ENCODE data around the gene ADAMTS1.

ADAMTS1 gene

GRCh38 chr21:26815197-26815596, 30.0 kb downstream of the ADAMTS1 start:
- no peak for DNase-seq (ENCODE audit: low read depth)
- TF ChIP-seq, protein P1, sequence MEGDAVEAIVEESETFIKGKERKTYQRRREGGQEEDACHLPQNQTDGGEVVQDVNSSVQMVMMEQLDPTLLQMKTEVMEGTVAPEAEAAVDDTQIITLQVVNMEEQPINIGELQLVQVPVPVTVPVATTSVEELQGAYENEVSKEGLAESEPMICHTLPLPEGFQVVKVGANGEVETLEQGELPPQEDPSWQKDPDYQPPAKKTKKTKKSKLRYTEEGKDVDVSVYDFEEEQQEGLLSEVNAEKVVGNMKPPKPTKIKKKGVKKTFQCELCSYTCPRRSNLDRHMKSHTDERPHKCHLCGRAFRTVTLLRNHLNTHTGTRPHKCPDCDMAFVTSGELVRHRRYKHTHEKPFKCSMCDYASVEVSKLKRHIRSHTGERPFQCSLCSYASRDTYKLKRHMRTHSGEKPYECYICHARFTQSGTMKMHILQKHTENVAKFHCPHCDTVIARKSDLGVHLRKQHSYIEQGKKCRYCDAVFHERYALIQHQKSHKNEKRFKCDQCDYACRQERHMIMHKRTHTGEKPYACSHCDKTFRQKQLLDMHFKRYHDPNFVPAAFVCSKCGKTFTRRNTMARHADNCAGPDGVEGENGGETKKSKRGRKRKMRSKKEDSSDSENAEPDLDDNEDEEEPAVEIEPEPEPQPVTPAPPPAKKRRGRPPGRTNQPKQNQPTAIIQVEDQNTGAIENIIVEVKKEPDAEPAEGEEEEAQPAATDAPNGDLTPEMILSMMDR (IDR thresholded peaks at IDR 0.05; ENCODE audit: insufficient read depth, low read depth, low read length, missing control alignments), result no peak
- no peak overlapping the region for H3K4me3 ChIP-seq (ENCODE audit: low read length)

DNA sequence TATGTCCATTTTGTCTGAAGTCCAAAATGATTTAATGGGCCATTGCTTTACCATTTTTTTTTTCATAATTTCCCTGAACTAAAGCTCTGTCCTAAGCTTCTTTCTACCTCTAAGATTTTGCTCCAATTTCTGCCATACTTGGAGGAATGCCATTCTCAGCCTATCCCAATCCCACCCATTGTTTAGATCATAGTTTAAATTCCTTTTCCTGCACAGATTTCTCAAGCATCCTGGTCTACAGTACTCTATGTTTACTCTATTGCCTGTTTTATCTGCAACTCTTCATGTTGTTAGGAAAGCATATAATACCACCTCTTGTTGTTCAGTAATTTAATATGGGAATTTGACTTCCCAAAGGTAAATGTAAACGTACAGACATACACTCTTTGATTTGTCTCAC, 30.8 kb downstream of the ADAMTS1 start:
- H3K4me3 ChIP-seq (ENCODE audit: low read length), result no peak overlapping the region
- TF ChIP-seq, protein P1 (IDR thresholded peaks at IDR 0.05; ENCODE audit: insufficient read depth, low read depth, low read length, missing control alignments), result no peak
- no peak for DNase-seq (ENCODE audit: low read depth)

- no peak for DNase-seq (ENCODE audit: low read depth)
- TF ChIP-seq, protein P1 (IDR thresholded peaks at IDR 0.05; ENCODE audit: insufficient read depth, low read depth, low read length, missing control alignments), result no peak
- no peak overlapping the region for H3K4me3 ChIP-seq (ENCODE audit: low read length)
These were observed 31.7 kb downstream of the ADAMTS1 start for GRCh38 chr21:26813426-26813998.

GRCh38 chr21:26812173-26812572, 33.0 kb downstream of the ADAMTS1 start:
- no peak overlapping the region for H3K4me3 ChIP-seq (ENCODE audit: low read length)
- DNase-seq (ENCODE audit: low read depth), result no peak
- TF ChIP-seq, protein P1 (IDR thresholded peaks at IDR 0.05; ENCODE audit: insufficient read depth, low read depth, low read length, missing control alignments), result no peak

GRCh38 chr21:26811482-26811881, 33.7 kb downstream of the ADAMTS1 start:
- DNase-seq (ENCODE audit: low read depth), result no peak
- TF ChIP-seq, protein P1 (IDR thresholded peaks at IDR 0.05; ENCODE audit: insufficient read depth, low read depth, low read length, missing control alignments), result no peak
- H3K4me3 ChIP-seq (ENCODE audit: low read length), result no peak overlapping the region

DNA sequence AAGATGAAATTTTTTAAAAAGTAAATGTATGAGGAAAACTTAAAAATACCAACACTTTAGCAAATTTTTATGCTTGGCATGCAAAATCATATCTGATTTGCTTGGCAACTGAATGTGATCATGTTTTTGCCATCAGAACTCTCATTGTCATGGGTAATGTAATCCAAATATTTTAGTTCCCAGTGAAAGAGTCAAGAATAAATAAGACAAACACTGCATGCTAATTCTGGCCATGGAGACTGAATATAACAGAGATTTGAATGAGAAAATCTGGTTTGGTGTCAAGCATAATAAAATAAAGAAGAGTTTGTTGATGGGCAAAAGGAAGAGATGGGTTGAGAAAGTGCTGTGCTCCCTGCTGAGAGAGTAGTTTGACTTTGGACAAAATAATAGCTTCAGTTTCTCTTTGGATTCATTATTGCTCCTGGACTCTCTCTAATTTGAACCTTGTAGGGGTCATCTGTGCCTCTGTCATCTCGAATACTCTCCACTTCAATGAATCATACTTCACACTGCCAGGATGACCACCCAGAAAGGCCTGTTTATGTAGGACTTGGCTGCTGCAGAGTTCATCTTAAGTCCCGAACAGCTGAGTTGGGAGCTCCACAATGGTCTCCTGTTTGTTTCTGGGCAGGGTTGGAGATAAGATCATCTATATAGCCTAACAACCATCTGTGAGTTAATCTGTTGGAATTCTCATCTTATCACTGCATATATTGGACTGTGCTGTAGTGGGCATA, 34.4 kb downstream of the ADAMTS1 start:
- TF ChIP-seq, protein P1 (IDR thresholded peaks at IDR 0.05; ENCODE audit: insufficient read depth, low read depth, low read length, missing control alignments), result no peak
- no peak overlapping the region for H3K4me3 ChIP-seq (ENCODE audit: low read length)
- DNase-seq (ENCODE audit: low read depth), result no peak

DNA sequence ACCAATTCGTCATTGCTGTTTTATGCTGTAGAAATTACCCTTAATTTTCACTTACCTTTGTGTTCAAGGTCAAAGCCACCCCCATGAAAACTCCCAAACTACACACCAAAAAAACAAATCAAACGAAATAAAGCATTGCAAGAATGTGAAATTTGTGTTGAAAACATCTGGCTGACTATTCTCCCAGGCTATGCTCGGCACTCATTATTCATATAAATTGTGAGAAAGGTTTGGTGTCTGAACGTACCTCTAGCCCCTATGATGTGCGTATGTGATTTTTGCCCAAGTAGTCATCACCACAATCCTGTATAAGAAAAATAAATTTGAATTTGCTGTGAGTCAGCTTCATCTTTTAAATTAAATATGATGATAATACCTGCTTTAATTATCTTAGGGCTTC, 34.9 kb downstream of the ADAMTS1 start:
- no peak overlapping the region for H3K4me3 ChIP-seq (ENCODE audit: low read length)
- TF ChIP-seq, protein P1 (IDR thresholded peaks at IDR 0.05; ENCODE audit: insufficient read depth, low read depth, low read length, missing control alignments), result no peak
- no peak for DNase-seq (ENCODE audit: low read depth)
